Fibroblast of lung (primary cell): ENCODE results near the gene SPATA9.

ENCODE experiments used
- CTCF ChIP-seq, 2 donors: IDR thresholded peaks in 1 of 2; conservative IDR thresholded peaks in 1 of 2; 1 replicate in 1 of 2; 2 replicates in 1 of 2; pipeline ENCODE4 v1.5.1; 2011 to 2012; ENCODE audit warnings: low read length in 2 of 2, control low read depth in 1 of 2, inconsistent platforms in 1 of 2, low read depth in 1 of 2, mild to moderate bottlenecking in 1 of 2
- EZH2 ChIP-seq: IDR thresholded peaks from 2 replicates; pipeline ENCODE4 v1.5.1; 2012; ENCODE audit warnings: low read length, control low read depth, mild to moderate bottlenecking; ENCODE audit errors: missing control alignments

- TF ChIP-seq CTCF (conservative IDR thresholded peaks at IDR 0.05 in 1 of 2, IDR thresholded peaks at IDR 0.05 in 1 of 2; ENCODE audit: low read depth in 1 of 2, low read length in 2 of 2) (no peak), EZH2 (no peak)
Observed at GRCh38 chr5:95638632-95639031, 44.2 kb downstream of the SPATA9 start.
